HepG2 (cell line): ENCODE measurements around the gene ALDH1A1. TPM values are rescaled to one million over a fixed set of nuclear protein-coding genes. Genes with fewer than 3 reads are reported as not detected.

Experiments
- ATAC-seq: fragments of 200-7000 bp; cut with Tn5 transposase; 3 replicates; pipeline ENCODE4 v1.9.1; 2020; ENCODE audit warnings: mild to moderate bottlenecking, moderate library complexity
- BruUV-seq: library from RNA; stranded (reverse); fragments of 400-500 nt; replicated peaks from 2 replicates; lab custom pipeline; 2021; lab: Mats Ljungman, UMichigan
- CTCF ChIA-PET: fragments of 300-600 bp; formaldehyde crosslinking; extraction: SDS; loops from one replicate; lab custom pipeline; 2021; ENCODE audit warnings: low total read pairs, inconsistent platforms, low intra/inter-chr PET ratio; lab: Yijun Ruan, JAX
- POLR2A ChIA-PET: fragments of 350-600 bp; sonication (Branson Sonifier 250); formaldehyde crosslinking; loops from one replicate; lab custom pipeline; 2020; ENCODE audit warnings: antibody characterized with exemption, inconsistent platforms; lab: Yijun Ruan, JAX
- DNase-seq: peaks from one replicate; pipeline ENCODE4 v3.0.0-alpha.2; 2015; ENCODE audit warnings: low spot score
- FAIRE-seq: peaks from 3 replicates; lab custom pipeline; 2011; peaks lifted over from hg19 to GRCh38; lab: Jason Lieb, UNC
- H2AFZ ChIP-seq: one replicate; pipeline ENCODE4 v1.6.1; 2011; ENCODE audit warnings: low read length, inconsistent platforms
- H3K27ac ChIP-seq: fragments of 300-600 bp; 3 replicates; pipeline ENCODE4 v1.8.0; 2011; ENCODE audit warnings: mixed run types, mild to moderate bottlenecking, mixed read lengths, low read length, inconsistent platforms; ENCODE audit not compliant: insufficient read depth; ENCODE audit errors: extremely low read length
- H3K27me3 ChIP-seq, 2 experiments: fragments of 200-600 bp in 1 of 2; 2 replicates in 1 of 2; 3 replicates in 1 of 2; pipeline versions ENCODE4 v1.6.0 to v1.8.0; 2011; ENCODE audit warnings: low read length in 2 of 2, mild to moderate bottlenecking in 2 of 2, moderate library complexity in 2 of 2, inconsistent platforms in 1 of 2; ENCODE audit not compliant: insufficient read depth in 2 of 2, control insufficient read depth in 1 of 2
- H3K36me3 ChIP-seq, 2 experiments: fragments of 200-600 bp in 1 of 2; replicated peaks in 1 of 2; 2 replicates in 1 of 2; 3 replicates in 1 of 2; pipeline versions ENCODE4 v1.5.1 to v1.8.0; 2011; ENCODE audit warnings: low read length in 2 of 2, inconsistent platforms in 1 of 2; ENCODE audit not compliant: insufficient read depth in 2 of 2, control insufficient read depth in 1 of 2
- H3K4me1 ChIP-seq: 2 replicates; pipeline ENCODE4 v1.5.1; 2012; ENCODE audit warnings: low read length, inconsistent platforms; ENCODE audit not compliant: insufficient read depth
- H3K4me2 ChIP-seq: 2 replicates; pipeline ENCODE4 v1.6.0; 2011; ENCODE audit warnings: low read depth, low read length, inconsistent platforms
- H3K4me3 ChIP-seq, 3 experiments: fragments of 200-600 bp in 1 of 3; sonication (generic), shearing (Covaris generic) in 1 of 3; replicated peaks in 1 of 3; 2 replicates each; pipeline ENCODE4 v1.5.1; 2011 to 2016; ENCODE audit warnings: low read length in 3 of 3, inconsistent platforms in 2 of 3, low read depth in 2 of 3, mild to moderate bottlenecking in 2 of 3, control low read depth in 1 of 3, mixed read lengths in 1 of 3; ENCODE audit not compliant: insufficient read depth in 1 of 3
- H3K79me2 ChIP-seq: one replicate; pipeline ENCODE4 v1.6.1; 2011; ENCODE audit warnings: low read length, inconsistent platforms; ENCODE audit not compliant: insufficient read depth
- H3K9ac ChIP-seq: 2 replicates; pipeline ENCODE4 v1.6.0; 2011; ENCODE audit warnings: mild to moderate bottlenecking, low read depth, low read length, inconsistent platforms; ENCODE audit not compliant: insufficient read depth
- H3K9me3 ChIP-seq: 2 replicates; pipeline ENCODE4 v1.5.1; 2012; ENCODE audit warnings: mild to moderate bottlenecking, low read length
- H4K20me1 ChIP-seq: 2 replicates; pipeline ENCODE4 v1.6.0; 2011; ENCODE audit warnings: inconsistent platforms, mild to moderate bottlenecking, low read length, moderate library complexity; ENCODE audit not compliant: insufficient read depth
- KAT7 ChIP-seq: IDR thresholded peaks from 2 replicates; pipeline ENCODE4 v1.6.1; 2018; ENCODE audit warnings: borderline replicate concordance, missing compliant biosample characterization
- MXI1 ChIP-seq: IDR thresholded peaks from 3 replicates; pipeline ENCODE4 v1.6.1; 2012; ENCODE audit warnings: low read depth, low read length, inconsistent platforms, borderline replicate concordance
- NCOA2 ChIP-seq: sonication (generic); formaldehyde crosslinking; IDR thresholded peaks from 2 replicates; pipeline ENCODE4 v1.8.0; 2022; ENCODE audit warnings: inconsistent platforms
- RAD21 ChIP-seq: fragments of 450-650 bp; formaldehyde crosslinking; IDR thresholded peaks from 2 replicates; pipeline ENCODE4 v1.5.0; 2020; ENCODE audit warnings: mild to moderate bottlenecking
- SNAI1 ChIP-seq: sonication (generic); formaldehyde crosslinking; IDR thresholded peaks from 2 replicates; pipeline ENCODE4 v1.5.0; 2020; ENCODE audit warnings: mild to moderate bottlenecking, missing genetic modification reagents, borderline replicate concordance
- ZFYVE20 ChIP-seq: sonication (generic); formaldehyde crosslinking; IDR thresholded peaks from 2 replicates; pipeline ENCODE4 v1.8.0; 2023; ENCODE audit warnings: low read depth, mild to moderate bottlenecking, moderate library complexity, missing genetic modification reagents, borderline replicate concordance
- ZNF724P ChIP-seq: sonication (generic); formaldehyde crosslinking; IDR thresholded peaks from 2 replicates; pipeline ENCODE4 v1.8.0; 2022; ENCODE audit warnings: missing genetic modification reagents, borderline replicate concordance
- ZNF768 ChIP-seq: sonication (generic); formaldehyde crosslinking; IDR thresholded peaks from 2 replicates; pipeline ENCODE4 v1.4.0; 2020; ENCODE audit warnings: missing genetic modification reagents
- ZNF883 ChIP-seq: sonication (generic); formaldehyde crosslinking; IDR thresholded peaks from 2 replicates; pipeline ENCODE4 v1.5.1; 2020; ENCODE audit warnings: mild to moderate bottlenecking, missing genetic modification reagents; ENCODE audit errors: not compliant biosample characterization
- WGBS: methylation state at CpG from one replicate; pipeline ENCODE4 v1.1.6; 2017; ENCODE audit warnings: low lambda C conversion rate; 5-methylcytosine and 5-hydroxymethylcytosine counted together
- in situ Hi-C: cut with HindIII; loops from 2 replicates; pipeline ENCODE4 v1.10.0; 2017; ENCODE audit warnings: low pct_unique_long_range_greater_than_20kb; ENCODE audit not compliant: extremely low pct_ligation_motif_present
- intact Hi-C: fragments of 100-400 bp; cut with micrococcal nuclease; formaldehyde crosslinking; loops from one replicate; pipeline ENCODE4 v1.10.0; 2022; ENCODE audit not compliant: unreplicated experiment
- polyA plus RNA-seq, 8 experiments: library from polyadenylated mRNA; depleted of rRNA in 3 of 8; stranded (reverse) in 7 of 8; unstranded in 1 of 8; fragments of >200 nt; fragmentation: Illumina TruSeq in 4 of 8; extraction: Trizol in 4 of 8; gene quantifications; 2 replicates each; pipeline versions ENCODE4 v1.2.1 to v1.2.3, GENCODE V29; 2011 to 2016; ENCODE audit warnings: low read depth in 4 of 8, missing spikeins in 1 of 8, mixed read lengths in 1 of 8; ENCODE audit not compliant: insufficient read depth in 1 of 8
- total RNA-seq, 5 experiments: library from RNA; depleted of rRNA; stranded (reverse); fragments of >200 nt; fragmentation: Illumina TruSeq; extraction: Trizol; gene quantifications; 2 replicates each; pipeline ENCODE4 v1.2.3, GENCODE V29; 2016; ENCODE audit warnings: low read depth in 1 of 5
- TF ChIP-seq, protein P1 (sequence below): IDR thresholded peaks from 2 replicates; pipeline ENCODE4 v1.6.1; 2016; ENCODE audit warnings: mild to moderate bottlenecking, missing biosample characterization, missing genetic modification reagents
- TF ChIP-seq, protein P2 (sequence below): sonication (generic); formaldehyde crosslinking; IDR thresholded peaks from 2 replicates; pipeline ENCODE4 v1.5.1; 2020; ENCODE audit warnings: mild to moderate bottlenecking, missing genetic modification reagents, moderate library complexity
- TF ChIP-seq, protein P3 (sequence below): sonication (generic); formaldehyde crosslinking; conservative IDR thresholded peaks from 2 replicates; pipeline ENCODE4 v1.8.0; 2022; ENCODE audit warnings: missing genetic modification reagents
- TF ChIP-seq, protein P4 (sequence below), 2 experiments: fragments of 450-650 bp in 1 of 2; sonication (generic) in 1 of 2; formaldehyde crosslinking; IDR thresholded peaks; 2 replicates each; pipeline versions ENCODE4 v1.5.0 to v1.8.0; 2020 to 2022; ENCODE audit warnings: mild to moderate bottlenecking in 1 of 2, missing genetic modification reagents in 1 of 2

ALDH1A1 gene
- total and polyA plus RNA-seq, 2 of the 13 experiments (the other 11 are each of a cell fraction or from before 2014, with no cell fraction given) = 88.2 to 439 TPM

DNA sequence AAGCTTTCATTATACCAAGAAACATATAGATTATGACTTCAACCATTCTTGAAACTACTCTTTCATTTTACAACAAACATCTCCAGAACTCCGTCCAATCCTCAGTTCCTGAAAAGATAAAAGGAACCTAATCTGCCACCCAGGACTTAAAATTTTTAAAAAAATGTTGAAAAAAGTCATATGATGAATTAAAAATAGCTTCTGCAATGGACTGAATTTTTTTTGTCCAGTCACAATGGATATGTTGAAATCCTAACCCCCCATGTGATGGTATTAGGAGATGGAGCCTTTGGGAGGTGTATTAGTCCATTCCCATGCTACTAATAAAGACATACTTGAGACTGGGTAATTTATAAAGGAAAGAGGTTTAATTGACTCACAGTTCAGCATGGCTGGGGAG, 2.7 kb upstream of the ALDH1A1 start (continued):
- TF ChIP-seq SNAI1 (CRISPR knock-in tag) (no peak), RAD21 (no peak), ZNF768 (no peak)
- TF ChIP-seq, protein P1, sequence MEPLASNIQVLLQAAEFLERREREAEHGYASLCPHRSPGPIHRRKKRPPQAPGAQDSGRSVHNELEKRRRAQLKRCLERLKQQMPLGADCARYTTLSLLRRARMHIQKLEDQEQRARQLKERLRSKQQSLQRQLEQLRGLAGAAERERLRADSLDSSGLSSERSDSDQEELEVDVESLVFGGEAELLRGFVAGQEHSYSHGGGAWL (CRISPR knock-in tag) = no peak
- TF ChIP-seq, protein P2, sequence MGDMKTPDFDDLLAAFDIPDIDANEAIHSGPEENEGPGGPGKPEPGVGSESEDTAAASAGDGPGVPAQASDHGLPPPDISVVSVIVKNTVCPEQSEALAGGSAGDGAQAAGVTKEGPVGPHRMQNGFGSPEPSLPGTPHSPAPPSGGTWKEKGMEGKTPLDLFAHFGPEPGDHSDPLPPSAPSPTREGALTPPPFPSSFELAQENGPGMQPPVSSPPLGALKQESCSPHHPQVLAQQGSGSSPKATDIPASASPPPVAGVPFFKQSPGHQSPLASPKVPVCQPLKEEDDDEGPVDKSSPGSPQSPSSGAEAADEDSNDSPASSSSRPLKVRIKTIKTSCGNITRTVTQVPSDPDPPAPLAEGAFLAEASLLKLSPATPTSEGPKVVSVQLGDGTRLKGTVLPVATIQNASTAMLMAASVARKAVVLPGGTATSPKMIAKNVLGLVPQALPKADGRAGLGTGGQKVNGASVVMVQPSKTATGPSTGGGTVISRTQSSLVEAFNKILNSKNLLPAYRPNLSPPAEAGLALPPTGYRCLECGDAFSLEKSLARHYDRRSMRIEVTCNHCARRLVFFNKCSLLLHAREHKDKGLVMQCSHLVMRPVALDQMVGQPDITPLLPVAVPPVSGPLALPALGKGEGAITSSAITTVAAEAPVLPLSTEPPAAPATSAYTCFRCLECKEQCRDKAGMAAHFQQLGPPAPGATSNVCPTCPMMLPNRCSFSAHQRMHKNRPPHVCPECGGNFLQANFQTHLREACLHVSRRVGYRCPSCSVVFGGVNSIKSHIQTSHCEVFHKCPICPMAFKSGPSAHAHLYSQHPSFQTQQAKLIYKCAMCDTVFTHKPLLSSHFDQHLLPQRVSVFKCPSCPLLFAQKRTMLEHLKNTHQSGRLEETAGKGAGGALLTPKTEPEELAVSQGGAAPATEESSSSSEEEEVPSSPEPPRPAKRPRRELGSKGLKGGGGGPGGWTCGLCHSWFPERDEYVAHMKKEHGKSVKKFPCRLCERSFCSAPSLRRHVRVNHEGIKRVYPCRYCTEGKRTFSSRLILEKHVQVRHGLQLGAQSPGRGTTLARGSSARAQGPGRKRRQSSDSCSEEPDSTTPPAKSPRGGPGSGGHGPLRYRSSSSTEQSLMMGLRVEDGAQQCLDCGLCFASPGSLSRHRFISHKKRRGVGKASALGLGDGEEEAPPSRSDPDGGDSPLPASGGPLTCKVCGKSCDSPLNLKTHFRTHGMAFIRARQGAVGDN = no peak

DNA sequence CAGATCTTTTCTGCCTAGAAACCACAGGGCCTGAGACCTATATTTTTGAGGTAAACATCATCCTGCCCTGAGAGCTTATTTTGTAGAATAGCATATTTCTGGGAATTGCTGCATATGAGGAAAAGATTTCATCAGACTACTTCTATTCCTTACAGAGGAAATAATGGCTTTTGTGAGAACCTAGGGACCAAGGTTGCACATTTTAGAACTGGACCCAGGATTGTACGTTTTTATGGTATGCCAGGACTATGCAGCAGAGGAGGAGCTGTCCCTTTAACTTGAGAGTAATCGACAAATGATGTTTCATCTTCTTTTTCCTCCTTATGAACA, 2.2 kb upstream of the ALDH1A1 start:
- no peak overlapping the region for H3K4me3 ChIP-seq
- no peak for FAIRE-seq
- no peaks in the 10 kb centered on the region for H4K20me1 ChIP-seq
- peaks cover 27% of the 10 kb centered on the region for H3K79me2 ChIP-seq
- H3K9me3 ChIP-seq = no peaks in the 10 kb centered on the region
- peaks cover 24% of the 10 kb centered on the region for H3K4me1 ChIP-seq
- intact Hi-C loops = no loop called here
- no peak for DNase-seq
- in situ Hi-C loops = no loop called here
- H3K36me3 ChIP-seq = no peaks in the 10 kb centered on the region
- no peak overlapping the region for H3K9ac ChIP-seq
- TF ChIP-seq MXI1 (no peak), KAT7 (CRISPR knock-in tag) (no peak), ZNF883 (CRISPR knock-in tag) (no peak), ZFYVE20 (no peak), NCOA2 (CRISPR knock-in tag) (no peak), ZNF724P (no peak)
- TF ChIP-seq, protein P3, sequence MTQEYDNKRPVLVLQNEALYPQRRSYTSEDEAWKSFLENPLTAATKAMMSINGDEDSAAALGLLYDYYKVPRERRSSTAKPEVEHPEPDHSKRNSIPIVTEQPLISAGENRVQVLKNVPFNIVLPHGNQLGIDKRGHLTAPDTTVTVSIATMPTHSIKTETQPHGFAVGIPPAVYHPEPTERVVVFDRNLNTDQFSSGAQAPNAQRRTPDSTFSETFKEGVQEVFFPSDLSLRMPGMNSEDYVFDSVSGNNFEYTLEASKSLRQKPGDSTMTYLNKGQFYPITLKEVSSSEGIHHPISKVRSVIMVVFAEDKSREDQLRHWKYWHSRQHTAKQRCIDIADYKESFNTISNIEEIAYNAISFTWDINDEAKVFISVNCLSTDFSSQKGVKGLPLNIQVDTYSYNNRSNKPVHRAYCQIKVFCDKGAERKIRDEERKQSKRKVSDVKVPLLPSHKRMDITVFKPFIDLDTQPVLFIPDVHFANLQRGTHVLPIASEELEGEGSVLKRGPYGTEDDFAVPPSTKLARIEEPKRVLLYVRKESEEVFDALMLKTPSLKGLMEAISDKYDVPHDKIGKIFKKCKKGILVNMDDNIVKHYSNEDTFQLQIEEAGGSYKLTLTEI = no peak
- TF ChIP-seq, protein P4, sequence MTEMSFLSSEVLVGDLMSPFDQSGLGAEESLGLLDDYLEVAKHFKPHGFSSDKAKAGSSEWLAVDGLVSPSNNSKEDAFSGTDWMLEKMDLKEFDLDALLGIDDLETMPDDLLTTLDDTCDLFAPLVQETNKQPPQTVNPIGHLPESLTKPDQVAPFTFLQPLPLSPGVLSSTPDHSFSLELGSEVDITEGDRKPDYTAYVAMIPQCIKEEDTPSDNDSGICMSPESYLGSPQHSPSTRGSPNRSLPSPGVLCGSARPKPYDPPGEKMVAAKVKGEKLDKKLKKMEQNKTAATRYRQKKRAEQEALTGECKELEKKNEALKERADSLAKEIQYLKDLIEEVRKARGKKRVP (CRISPR knock-in tag; IDR thresholded peaks at IDR 0.05) = 0 out of 4 replicates have a peak, but pooled peaks of 1 of the 2 experiments have one; percentile 23
- no TSS peak for BruUV-seq
- ATAC-seq = no peak
- no peak overlapping the region for H2AFZ ChIP-seq
- H3K4me2 ChIP-seq = no peak overlapping the region
- no peak overlapping the region for H3K27ac ChIP-seq
- CTCF ChIA-PET = no interaction called here
- 74% methylated on average over 2 of the region's 2 CpGs for WGBS
- POLR2A ChIA-PET = interaction anchor here (0.8 to 0.9 kb wide), 2 partner anchors 10 to 29 kb away, joined by 3 to 4 read pairs; no protein-coding TSS in a partner anchor
- no peaks in the 10 kb centered on the region for H3K27me3 ChIP-seq
